H1 (cell line): ENCODE results near the gene PLS3. TPM values are rescaled to one million over a fixed set of nuclear protein-coding genes. Genes with fewer than 3 reads are reported as not detected.

Experiments used
- CBX5 ChIP-seq: fragments of 300-800, 300-1000 bp; sonication (generic); IDR thresholded peaks from 2 replicates; pipeline ENCODE4 v1.7.1; 2016; ENCODE audit warnings: antibody characterized with exemption, low read length, low read depth
- CREB1 ChIP-seq: IDR thresholded peaks from 2 replicates; pipeline ENCODE4 v1.6.1; 2012; ENCODE audit warnings: inconsistent platforms
- KDM1A ChIP-seq: fragments of 200-600, 300-600 bp; sonication (generic); IDR thresholded peaks from 2 replicates; pipeline ENCODE4 v1.7.1; 2016; ENCODE audit warnings: mild to moderate bottlenecking, low read length, borderline replicate concordance
- KDM4A ChIP-seq: IDR thresholded peaks from one replicate; pipeline ENCODE4 v1.7.1; 2012; ENCODE audit warnings: low read depth, mild to moderate bottlenecking, moderate library complexity, low read length, inconsistent platforms; ENCODE audit not compliant: severe bottlenecking
- KDM5A ChIP-seq: fragments of 200-600 bp; IDR thresholded peaks from 2 replicates; pipeline ENCODE4 v1.7.1; 2012; ENCODE audit warnings: mild to moderate bottlenecking, low read length, inconsistent platforms, mixed read lengths
- SP1 ChIP-seq: IDR thresholded peaks from 2 replicates; pipeline ENCODE4 v1.6.1; 2011; ENCODE audit warnings: low read depth, low read length
- SP4 ChIP-seq: IDR thresholded peaks from 2 replicates; pipeline ENCODE4 v1.6.1; 2012; ENCODE audit warnings: low read length, inconsistent platforms
- polyA plus RNA-seq, 7 experiments: library from polyadenylated mRNA; depleted of rRNA in 3 of 7; stranded (reverse) in 5 of 7; unstranded in 2 of 7; fragments of >200 nt in 5 of 7; fragments of 200-250 nt in 2 of 7; gene quantifications; 1 replicate in 5 of 7; 2 replicates in 1 of 7; 4 replicates in 1 of 7; pipeline versions ENCODE4 v1.2.1 to v1.2.3, GENCODE V29; 2011 to 2013; ENCODE audit warnings: missing spikeins in 2 of 7, mixed read lengths in 2 of 7
- total RNA-seq: library from RNA; stranded (reverse); fragmentation: NEBNext Ultra II Directional; extraction: Animal tissue kit (Norgen Biotek cat#: 25700); gene quantifications from 2 replicates; pipeline ENCODE4 v1.2.1, GENCODE V29; 2021
- TF ChIP-seq, protein P1 (sequence below): IDR thresholded peaks from 2 replicates; pipeline ENCODE4 v1.6.1; 2012; ENCODE audit warnings: inconsistent platforms

PLS3 gene
- total and polyA plus RNA-seq, 2 of the 8 experiments (the other 6 are each of a cell fraction or from before 2014, with no cell fraction given): 107 to 185 TPM

DNA sequence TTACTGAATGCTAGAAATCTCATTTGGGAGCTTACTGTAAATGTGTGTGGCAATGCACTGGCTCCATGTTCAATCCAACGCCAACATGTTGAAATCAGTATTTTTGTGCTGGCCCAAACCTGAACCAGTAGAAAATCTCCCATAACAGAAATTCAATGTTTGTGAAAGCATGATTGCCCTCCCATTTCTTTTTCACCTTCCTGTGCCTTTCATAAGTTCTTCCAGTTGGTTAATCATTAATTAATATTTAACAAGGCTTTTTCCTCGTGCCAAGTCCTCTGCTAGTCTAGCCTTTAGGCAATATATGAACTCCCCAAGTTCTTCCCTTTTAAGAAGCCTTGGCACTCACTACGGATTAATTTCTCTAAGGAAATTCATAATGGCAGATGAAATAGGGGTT is 1.3 kb upstream of the PLS3 start (continued):
- TF ChIP-seq, protein P1, sequence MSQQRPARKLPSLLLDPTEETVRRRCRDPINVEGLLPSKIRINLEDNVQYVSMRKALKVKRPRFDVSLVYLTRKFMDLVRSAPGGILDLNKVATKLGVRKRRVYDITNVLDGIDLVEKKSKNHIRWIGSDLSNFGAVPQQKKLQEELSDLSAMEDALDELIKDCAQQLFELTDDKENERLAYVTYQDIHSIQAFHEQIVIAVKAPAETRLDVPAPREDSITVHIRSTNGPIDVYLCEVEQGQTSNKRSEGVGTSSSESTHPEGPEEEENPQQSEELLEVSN: no peak
- TF ChIP-seq SP4 (no peak), KDM1A (no peak), CBX5 (no peak), KDM4A (no peak), KDM5A (no peak), CREB1 (no peak), SP1 (no peak)
- TF ChIP-seq, all 59 proteins: peak for 0
